ENCODE data around the gene TMEM164.

Gene TMEM164

GRCh38 chrX:110022599-110023448, 19.9 kb downstream of the TMEM164 start:
- Histone ChIP-seq H3K27me3 (ENCODE audit: control insufficient read depth, insufficient read depth, low read length) (peaks cover 6% of the 10 kb centered on the region), H3K27ac (ENCODE audit: low read depth, low read length) (no peak overlapping the region), H3K9ac (ENCODE audit: low read depth, low read length) (no peak overlapping the region), H3K9me3 (ENCODE audit: control insufficient read depth, insufficient read depth, low read length) (no peaks in the 10 kb centered on the region), H3K4me3 (ENCODE audit: low read depth, low read length) (no peak overlapping the region), H3K36me3 (ENCODE audit: control insufficient read depth, insufficient read depth, low read length) (peaks cover 29% of the 10 kb centered on the region), H3K4me1 (ENCODE audit: control insufficient read depth, insufficient read depth, low read length) (peaks cover 19% of the 10 kb centered on the region)

- H3K27ac ChIP-seq (ENCODE audit: low read depth, low read length) = no peak overlapping the region
- peaks cover 25% of the 10 kb centered on the region for H3K4me1 ChIP-seq (ENCODE audit: control insufficient read depth, insufficient read depth, low read length)
- H3K4me3 ChIP-seq (ENCODE audit: low read depth, low read length) = no peak overlapping the region
- peaks cover 6% of the 10 kb centered on the region for H3K27me3 ChIP-seq (ENCODE audit: control insufficient read depth, insufficient read depth, low read length)
- peaks cover 27% of the 10 kb centered on the region for H3K36me3 ChIP-seq (ENCODE audit: control insufficient read depth, insufficient read depth, low read length)
- H3K9ac ChIP-seq (ENCODE audit: low read depth, low read length) = no peak overlapping the region
- H3K9me3 ChIP-seq (ENCODE audit: control insufficient read depth, insufficient read depth, low read length) = no peaks in the 10 kb centered on the region
Observed at GRCh38 chrX:110025395-110025794, 22.5 kb downstream of the TMEM164 start.

GRCh38 chrX:110026099-110026844, 23.4 kb downstream of the TMEM164 start:
- H3K9me3 ChIP-seq (ENCODE audit: control insufficient read depth, insufficient read depth, low read length) = no peaks in the 10 kb centered on the region
- no peak overlapping the region for H3K9ac ChIP-seq (ENCODE audit: low read depth, low read length)
- H3K36me3 ChIP-seq (ENCODE audit: control insufficient read depth, insufficient read depth, low read length) = peaks cover 20% of the 10 kb centered on the region
- peaks cover 25% of the 10 kb centered on the region for H3K4me1 ChIP-seq (ENCODE audit: control insufficient read depth, insufficient read depth, low read length)
- no peak overlapping the region for H3K4me3 ChIP-seq (ENCODE audit: low read depth, low read length)
- peaks cover 6% of the 10 kb centered on the region; the same call in 1 of the 2 replicates for H3K27me3 ChIP-seq (ENCODE audit: control insufficient read depth, insufficient read depth, low read length)
- H3K27ac ChIP-seq (ENCODE audit: low read depth, low read length) = no peak overlapping the region

- Histone ChIP-seq H3K4me3 (ENCODE audit: low read depth, low read length) (no peak overlapping the region), H3K9me3 (ENCODE audit: control insufficient read depth, insufficient read depth, low read length) (no peaks in the 10 kb centered on the region), H3K9ac (ENCODE audit: low read depth, low read length) (no peak overlapping the region), H3K27ac (ENCODE audit: low read depth, low read length) (no peak overlapping the region), H3K27me3 (ENCODE audit: control insufficient read depth, insufficient read depth, low read length) (no peaks in the 10 kb centered on the region), H3K4me1 (ENCODE audit: control insufficient read depth, insufficient read depth, low read length) (peaks cover 5% of the 10 kb centered on the region; the same call in 1 of the 2 replicates), H3K36me3 (ENCODE audit: control insufficient read depth, insufficient read depth, low read length) (no peaks in the 10 kb centered on the region)
Observed at GRCh38 chrX:110032534-110033147, 29.7 kb downstream of the TMEM164 start.

GRCh38 chrX:110034036-110034435, 31.1 kb downstream of the TMEM164 start:
- peaks cover 4% of the 10 kb centered on the region for H3K4me1 ChIP-seq (ENCODE audit: control insufficient read depth, insufficient read depth, low read length)
- no peaks in the 10 kb centered on the region for H3K27me3 ChIP-seq (ENCODE audit: control insufficient read depth, insufficient read depth, low read length)
- H3K9me3 ChIP-seq (ENCODE audit: control insufficient read depth, insufficient read depth, low read length) = no peaks in the 10 kb centered on the region
- H3K9ac ChIP-seq (ENCODE audit: low read depth, low read length) = no peak overlapping the region
- no peak overlapping the region for H3K4me3 ChIP-seq (ENCODE audit: low read depth, low read length)
- no peaks in the 10 kb centered on the region for H3K36me3 ChIP-seq (ENCODE audit: control insufficient read depth, insufficient read depth, low read length)
- H3K27ac ChIP-seq (ENCODE audit: low read depth, low read length) = no peak overlapping the region

- no peaks in the 10 kb centered on the region for H3K27me3 ChIP-seq (ENCODE audit: control insufficient read depth, insufficient read depth, low read length)
- no peak overlapping the region for H3K27ac ChIP-seq (ENCODE audit: low read depth, low read length)
- H3K36me3 ChIP-seq (ENCODE audit: control insufficient read depth, insufficient read depth, low read length) = no peaks in the 10 kb centered on the region
- H3K9ac ChIP-seq (ENCODE audit: low read depth, low read length) = no peak overlapping the region
- H3K9me3 ChIP-seq (ENCODE audit: control insufficient read depth, insufficient read depth, low read length) = no peaks in the 10 kb centered on the region
- no peak overlapping the region for H3K4me3 ChIP-seq (ENCODE audit: low read depth, low read length)
- peaks cover 16% of the 10 kb centered on the region for H3K4me1 ChIP-seq (ENCODE audit: control insufficient read depth, insufficient read depth, low read length)
Observed at GRCh38 chrX:110036162-110037033, 33.5 kb downstream of the TMEM164 start.

- Histone ChIP-seq H3K4me1 (ENCODE audit: control insufficient read depth, insufficient read depth, low read length) (peaks cover 16% of the 10 kb centered on the region), H3K27me3 (ENCODE audit: control insufficient read depth, insufficient read depth, low read length) (no peaks in the 10 kb centered on the region), H3K36me3 (ENCODE audit: control insufficient read depth, insufficient read depth, low read length) (no peaks in the 10 kb centered on the region), H3K27ac (ENCODE audit: low read depth, low read length) (no peak overlapping the region), H3K9me3 (ENCODE audit: control insufficient read depth, insufficient read depth, low read length) (no peaks in the 10 kb centered on the region), H3K4me3 (ENCODE audit: low read depth, low read length) (no peak overlapping the region), H3K9ac (ENCODE audit: low read depth, low read length) (no peak overlapping the region)
Observed at GRCh38 chrX:110037178-110037577, 34.3 kb downstream of the TMEM164 start.

GRCh38 chrX:110038900-110039299, 36.0 kb downstream of the TMEM164 start:
- Histone ChIP-seq H3K9ac (ENCODE audit: low read depth, low read length) (no peak overlapping the region), H3K4me1 (ENCODE audit: control insufficient read depth, insufficient read depth, low read length) (peaks cover 19% of the 10 kb centered on the region), H3K27me3 (ENCODE audit: control insufficient read depth, insufficient read depth, low read length) (no peaks in the 10 kb centered on the region), H3K36me3 (ENCODE audit: control insufficient read depth, insufficient read depth, low read length) (no peaks in the 10 kb centered on the region), H3K9me3 (ENCODE audit: control insufficient read depth, insufficient read depth, low read length) (no peaks in the 10 kb centered on the region), H3K4me3 (ENCODE audit: low read depth, low read length) (no peak overlapping the region), H3K27ac (ENCODE audit: low read depth, low read length) (no peak overlapping the region)

- peaks cover 37% of the 10 kb centered on the region for H3K4me1 ChIP-seq (ENCODE audit: control insufficient read depth, insufficient read depth, low read length)
- no peak overlapping the region for H3K27ac ChIP-seq (ENCODE audit: low read depth, low read length)
- H3K27me3 ChIP-seq (ENCODE audit: control insufficient read depth, insufficient read depth, low read length) = peaks cover 4% of the 10 kb centered on the region; the same call in 1 of the 2 replicates
- H3K9me3 ChIP-seq (ENCODE audit: control insufficient read depth, insufficient read depth, low read length) = no peaks in the 10 kb centered on the region
- H3K9ac ChIP-seq (ENCODE audit: low read depth, low read length) = no peak overlapping the region
- no peaks in the 10 kb centered on the region for H3K36me3 ChIP-seq (ENCODE audit: control insufficient read depth, insufficient read depth, low read length)
- H3K4me3 ChIP-seq (ENCODE audit: low read depth, low read length) = no peak overlapping the region
Observed at GRCh38 chrX:110041980-110042379, 39.1 kb downstream of the TMEM164 start.

- Histone ChIP-seq H3K9ac (ENCODE audit: low read depth, low read length) (no peak overlapping the region), H3K27me3 (ENCODE audit: control insufficient read depth, insufficient read depth, low read length) (peaks cover 4% of the 10 kb centered on the region; the same call in 1 of the 2 replicates), H3K36me3 (ENCODE audit: control insufficient read depth, insufficient read depth, low read length) (no peaks in the 10 kb centered on the region), H3K4me3 (ENCODE audit: low read depth, low read length) (no peak overlapping the region), H3K4me1 (ENCODE audit: control insufficient read depth, insufficient read depth, low read length) (peaks cover 41% of the 10 kb centered on the region), H3K27ac (ENCODE audit: low read depth, low read length) (no peak overlapping the region), H3K9me3 (ENCODE audit: control insufficient read depth, insufficient read depth, low read length) (no peaks in the 10 kb centered on the region)
Observed at GRCh38 chrX:110042496-110042895, 39.6 kb downstream of the TMEM164 start.

Data from HUES48 (cell line).